Panc1 (cell line): ENCODE data around the gene NEMP1. TPM values are rescaled to one million over a fixed set of nuclear protein-coding genes. Genes with fewer than 3 reads are reported as not detected.

Source experiments
- ATAC-seq: fragments of 200-7000 bp; cut with Tn5 transposase; 2 replicates; pipeline ENCODE4 v1.9.1; 2020; ENCODE audit warnings: mild to moderate bottlenecking, moderate library complexity
- BruUV-seq: library from RNA; stranded (reverse); fragments of 400-500 nt; replicated peaks from 2 replicates; lab custom pipeline; 2021; lab: Mats Ljungman, UMichigan
- CTCF ChIA-PET: fragments of 300-600 bp; sonication (Branson Sonifier 250); formaldehyde crosslinking; loops from one replicate; lab custom pipeline; 2022; ENCODE audit warnings: antibody characterized with exemption; lab: Charles Lee
- POLR2A ChIA-PET: fragments of 300-600 bp; sonication (Branson Sonifier 250); formaldehyde crosslinking; loops from one replicate; lab custom pipeline; 2022; ENCODE audit warnings: antibody characterized with exemption; lab: Charles Lee
- DNase-seq: peaks from one replicate; pipeline ENCODE4 v3.0.0-alpha.2; 2010; ENCODE audit warnings: low read depth, low spot score
- H3K27ac ChIP-seq: 2 replicates; pipeline ENCODE4 v1.5.1; 2011; ENCODE audit warnings: mild to moderate bottlenecking, low read length, inconsistent platforms
- H3K27me3 ChIP-seq: fragments of 200-500 bp; sonication (Bioruptor generic); 2 replicates; pipeline ENCODE4 v1.6.0; 2014; ENCODE audit warnings: low read length, inconsistent platforms; ENCODE audit not compliant: control insufficient read depth, insufficient read depth
- H3K36me3 ChIP-seq: fragments of 200-500 bp; sonication (Bioruptor generic); 2 replicates; pipeline ENCODE4 v1.5.1; 2014; ENCODE audit warnings: inconsistent platforms, mild to moderate bottlenecking, low read length, moderate library complexity; ENCODE audit not compliant: control insufficient read depth, insufficient read depth
- H3K4me1 ChIP-seq: 2 replicates; pipeline ENCODE4 v1.5.1; 2011; ENCODE audit warnings: inconsistent platforms, mild to moderate bottlenecking, low read length, moderate library complexity; ENCODE audit not compliant: control insufficient read depth, insufficient read depth
- H3K4me3 ChIP-seq, 2 experiments: 2 replicates each; pipeline ENCODE4 v1.5.1; 2011 to 2012; ENCODE audit warnings: low read depth in 2 of 2, low read length in 2 of 2, mild to moderate bottlenecking in 2 of 2, inconsistent platforms in 1 of 2, moderate library complexity in 1 of 2
- H3K9me3 ChIP-seq: fragments of 200-500 bp; sonication (Bioruptor generic); 2 replicates; pipeline ENCODE4 v1.5.1; 2014; ENCODE audit warnings: low read depth, mild to moderate bottlenecking, inconsistent platforms, low read length, moderate library complexity; ENCODE audit not compliant: control insufficient read depth, insufficient read depth
- POLR2AphosphoS5 ChIP-seq: IDR thresholded peaks from 2 replicates; pipeline ENCODE4 v1.6.1; 2012; ENCODE audit warnings: mild to moderate bottlenecking, low read depth, low read length, moderate library complexity
- REST ChIP-seq, 2 experiments: IDR thresholded peaks; 2 replicates each; pipeline ENCODE4 v1.6.1; 2011 to 2012; ENCODE audit warnings: low read depth in 2 of 2, control low read depth in 1 of 2, low read length in 1 of 2, mild to moderate bottlenecking in 1 of 2, moderate library complexity in 1 of 2; ENCODE audit not compliant: insufficient read depth in 1 of 2
- SIN3A ChIP-seq: IDR thresholded peaks from 2 replicates; pipeline ENCODE4 v1.6.1; 2012; ENCODE audit warnings: low read depth, mild to moderate bottlenecking, low read length, moderate library complexity, borderline replicate concordance; ENCODE audit not compliant: insufficient read depth
- TCF7L2 ChIP-seq: IDR thresholded peaks from 2 replicates; pipeline ENCODE4 v1.6.1; 2011; ENCODE audit warnings: mild to moderate bottlenecking, low read depth, low read length, inconsistent platforms
- in situ Hi-C: cut with HindIII; loops from 2 replicates; pipeline ENCODE4 v1.10.0; 2016; ENCODE audit warnings: low sequenced_read_pairs, low pct_unique_long_range_greater_than_20kb
- intact Hi-C: fragments of 100-400 bp; cut with micrococcal nuclease; formaldehyde crosslinking; loops from one replicate; pipeline ENCODE4 v1.10.0; 2022; ENCODE audit not compliant: unreplicated experiment
- total RNA-seq: library from RNA; stranded (reverse); gene quantifications from one replicate; pipeline ENCODE4 v1.2.1, GENCODE V29; 2021; ENCODE audit not compliant: unreplicated experiment
- TF ChIP-seq, protein P1 (sequence below): fragments of 450-650 bp; IDR thresholded peaks from 2 replicates; pipeline ENCODE4 v1.5.1; 2017; ENCODE audit warnings: mild to moderate bottlenecking

Gene NEMP1
- total RNA-seq, 1 experiment from 2014 or later, result 46.9 TPM

GRCh38 chr12:57116580-57117281 is 38.1 kb upstream of the NEMP1 start:
- DNase-seq, result no peak
- Histone ChIP-seq H3K27ac (no peak overlapping the region), H3K9me3 (no peaks in the 10 kb centered on the region), H3K36me3 (no peaks in the 10 kb centered on the region), H3K27me3 (no peaks in the 10 kb centered on the region), H3K4me3 (no peak overlapping the region), H3K4me1 (peaks cover 5% of the 10 kb centered on the region)
- ChIA-PET CTCF (no interaction called here), POLR2A (no interaction called here)
- in situ Hi-C loops, result no loop called here
- no TSS peak for BruUV-seq
- ATAC-seq, result no peak
- intact Hi-C loops, result no loop called here
- TF ChIP-seq, protein P1, sequence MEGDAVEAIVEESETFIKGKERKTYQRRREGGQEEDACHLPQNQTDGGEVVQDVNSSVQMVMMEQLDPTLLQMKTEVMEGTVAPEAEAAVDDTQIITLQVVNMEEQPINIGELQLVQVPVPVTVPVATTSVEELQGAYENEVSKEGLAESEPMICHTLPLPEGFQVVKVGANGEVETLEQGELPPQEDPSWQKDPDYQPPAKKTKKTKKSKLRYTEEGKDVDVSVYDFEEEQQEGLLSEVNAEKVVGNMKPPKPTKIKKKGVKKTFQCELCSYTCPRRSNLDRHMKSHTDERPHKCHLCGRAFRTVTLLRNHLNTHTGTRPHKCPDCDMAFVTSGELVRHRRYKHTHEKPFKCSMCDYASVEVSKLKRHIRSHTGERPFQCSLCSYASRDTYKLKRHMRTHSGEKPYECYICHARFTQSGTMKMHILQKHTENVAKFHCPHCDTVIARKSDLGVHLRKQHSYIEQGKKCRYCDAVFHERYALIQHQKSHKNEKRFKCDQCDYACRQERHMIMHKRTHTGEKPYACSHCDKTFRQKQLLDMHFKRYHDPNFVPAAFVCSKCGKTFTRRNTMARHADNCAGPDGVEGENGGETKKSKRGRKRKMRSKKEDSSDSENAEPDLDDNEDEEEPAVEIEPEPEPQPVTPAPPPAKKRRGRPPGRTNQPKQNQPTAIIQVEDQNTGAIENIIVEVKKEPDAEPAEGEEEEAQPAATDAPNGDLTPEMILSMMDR, result no peak
- TF ChIP-seq REST (IDR thresholded peaks at IDR 0.05; ENCODE audit: insufficient read depth in 1 of 2, low read depth in 2 of 2, low read length in 1 of 2) (no peak), POLR2AphosphoS5 (no peak), SIN3A (no peak), TCF7L2 (no peak)

DNA sequence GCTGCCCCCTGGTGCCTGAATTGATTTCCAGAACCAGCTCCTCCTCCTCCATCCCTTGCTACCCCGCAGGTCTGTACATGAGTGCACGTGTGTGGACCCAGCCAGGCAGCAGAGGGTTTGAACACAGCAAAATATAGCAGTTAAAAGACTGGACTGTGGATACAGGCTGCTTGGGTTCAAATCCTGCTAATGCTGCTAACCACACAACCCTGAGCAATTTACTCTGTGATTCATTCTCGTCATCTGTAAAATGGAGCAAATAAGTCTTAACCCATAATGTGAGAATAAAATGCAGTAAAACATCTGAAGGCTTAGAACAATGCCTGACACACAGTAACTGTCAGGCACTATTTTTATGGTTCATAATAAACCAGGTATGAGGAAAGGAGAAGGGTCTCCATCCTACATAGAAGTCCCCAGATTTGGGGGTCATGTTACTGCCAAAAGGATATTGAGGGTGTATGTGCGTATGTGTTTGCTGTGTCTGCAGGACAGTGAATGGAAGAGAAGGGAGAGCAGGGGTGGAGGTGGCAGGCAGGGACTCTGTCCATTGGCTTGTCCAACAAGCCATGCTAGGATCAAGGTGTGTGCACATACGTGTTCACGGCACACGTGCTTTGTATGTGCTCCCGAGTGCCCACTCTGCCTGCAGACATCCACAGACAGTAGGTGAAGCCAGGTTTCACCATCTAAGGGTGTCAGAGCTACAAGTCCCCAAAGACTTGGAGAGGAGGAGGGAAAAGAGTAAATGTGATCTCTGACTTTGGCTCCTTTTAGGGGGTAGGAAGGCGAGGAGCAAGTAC is 34.1 kb upstream of the NEMP1 start:
- ChIA-PET POLR2A (no interaction called here), CTCF (interaction anchor here (0.5 to 2.5 kb wide), 14 partner anchors 12 to 337 kb away, joined by 3 to 84 read pairs (median 6); partner anchors contain the start of genes LRP1 and NEMP1)
- peak; percentile 87; the same call in 1 of the 2 replicates for ATAC-seq
- H3K36me3 ChIP-seq, result no peaks in the 10 kb centered on the region
- no peaks in the 10 kb centered on the region for H3K9me3 ChIP-seq
- DNase-seq, result peak; percentile 75
- no peak for TF ChIP-seq POLR2AphosphoS5
- TF ChIP-seq, protein P1, result peak; percentile 85
- no peak for TF ChIP-seq TCF7L2
- H3K27ac ChIP-seq, result no peak overlapping the region; the same call in 1 of the 2 replicates
- H3K4me3 ChIP-seq, result peak overlapping the region; percentile 44 to 75
- in situ Hi-C loops, result no loop called here
- intact Hi-C loops, result loop anchor here (1.0 to 5.0 kb wide), 3 partner anchors 43 to 355 kb away; no protein-coding TSS in a partner anchor
- H3K4me1 ChIP-seq, result peaks cover 17% of the 10 kb centered on the region
- H3K27me3 ChIP-seq, result no peaks in the 10 kb centered on the region
- BruUV-seq, result no TSS peak
